Amniotic epithelial cell (primary cell): ENCODE results near the gene RPAIN.

Source experiments
- DNase-seq: peaks from one replicate; pipeline ENCODE4 v3.0.0-alpha.2; 2010; ENCODE audit warnings: low read depth

RPAIN gene, protein sequence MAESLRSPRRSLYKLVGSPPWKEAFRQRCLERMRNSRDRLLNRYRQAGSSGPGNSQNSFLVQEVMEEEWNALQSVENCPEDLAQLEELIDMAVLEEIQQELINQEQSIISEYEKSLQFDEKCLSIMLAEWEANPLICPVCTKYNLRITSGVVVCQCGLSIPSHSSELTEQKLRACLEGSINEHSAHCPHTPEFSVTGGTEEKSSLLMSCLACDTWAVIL

DNA sequence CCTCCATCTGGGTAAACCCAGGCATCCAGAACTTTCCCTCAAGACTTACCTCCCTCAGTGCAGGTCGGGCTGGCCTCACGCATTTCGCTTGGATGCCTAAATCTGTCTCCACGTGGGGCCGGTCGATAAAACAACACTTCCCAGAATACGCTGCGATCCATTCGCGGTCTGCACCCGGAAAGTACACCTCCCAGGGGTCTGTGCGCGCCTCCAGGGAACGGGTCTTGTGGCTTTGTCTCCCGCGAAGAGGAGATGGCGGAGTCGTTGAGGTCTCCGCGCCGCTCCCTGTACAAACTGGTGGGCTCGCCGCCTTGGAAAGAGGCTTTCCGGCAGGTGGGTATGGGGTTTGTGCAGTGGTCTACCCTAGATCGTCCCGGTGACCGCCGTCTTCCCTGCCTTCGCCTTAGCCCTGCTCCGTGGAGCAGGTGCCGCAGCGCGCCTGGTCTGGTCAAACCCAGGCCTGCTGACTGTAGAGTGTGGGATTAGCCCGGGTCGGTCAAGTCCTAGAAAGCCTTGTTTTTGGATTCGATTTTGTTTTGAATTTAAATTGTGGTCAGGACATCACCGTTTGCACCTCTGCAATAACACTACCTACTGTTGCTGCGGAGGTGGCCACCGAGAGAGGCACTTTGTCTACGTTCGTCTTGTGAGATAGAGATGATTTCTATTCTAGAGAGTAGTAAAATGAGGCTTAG, at the start of gene RPAIN:
RPAIN (plus strand) TSS at position 224 of the 695 bp plus-strand sequence; CDS start at position 253, 29 bp downstream.
- peak; percentile 83 for DNase-seq

DNA sequence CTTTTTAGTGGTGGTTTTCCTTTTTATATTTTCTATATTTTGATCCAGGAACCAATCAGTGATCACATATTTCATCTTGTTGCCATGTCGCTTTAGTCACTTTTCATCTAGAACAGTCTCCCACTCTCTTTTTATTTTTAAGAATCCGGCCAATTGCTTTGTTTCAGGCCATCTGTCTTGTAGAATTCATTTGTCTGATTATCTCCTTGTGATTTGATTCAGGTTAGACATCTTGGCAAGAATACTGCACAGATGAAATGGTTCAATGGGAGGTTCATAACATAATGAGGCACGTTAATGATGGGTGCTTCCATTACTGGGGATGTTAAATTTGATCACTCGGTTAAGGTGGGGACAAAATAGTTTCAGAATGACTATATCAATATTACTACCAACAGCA, 49.6 kb upstream of the RPAIN start:
- no peak for DNase-seq

DNA sequence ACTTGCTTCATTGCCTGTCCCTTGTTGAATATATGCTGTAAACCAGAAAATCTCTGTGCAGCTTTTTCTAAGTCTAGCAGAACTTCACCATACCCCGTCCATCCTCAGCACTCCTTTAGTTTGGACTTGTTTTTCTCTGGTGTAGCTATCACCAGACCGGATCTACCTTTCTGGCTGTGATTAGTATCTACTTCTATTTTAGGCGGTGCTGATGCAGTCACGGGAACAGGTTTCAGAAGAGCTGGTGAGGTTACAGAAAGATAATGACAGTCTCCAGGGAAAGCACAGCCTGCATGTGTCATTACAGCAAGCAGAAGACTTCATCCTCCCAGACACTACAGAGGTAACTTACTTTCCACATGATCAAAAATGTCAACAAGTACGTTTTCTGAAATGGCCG, 46.9 kb upstream of the RPAIN start:
- DNase-seq = no peak

DNA sequence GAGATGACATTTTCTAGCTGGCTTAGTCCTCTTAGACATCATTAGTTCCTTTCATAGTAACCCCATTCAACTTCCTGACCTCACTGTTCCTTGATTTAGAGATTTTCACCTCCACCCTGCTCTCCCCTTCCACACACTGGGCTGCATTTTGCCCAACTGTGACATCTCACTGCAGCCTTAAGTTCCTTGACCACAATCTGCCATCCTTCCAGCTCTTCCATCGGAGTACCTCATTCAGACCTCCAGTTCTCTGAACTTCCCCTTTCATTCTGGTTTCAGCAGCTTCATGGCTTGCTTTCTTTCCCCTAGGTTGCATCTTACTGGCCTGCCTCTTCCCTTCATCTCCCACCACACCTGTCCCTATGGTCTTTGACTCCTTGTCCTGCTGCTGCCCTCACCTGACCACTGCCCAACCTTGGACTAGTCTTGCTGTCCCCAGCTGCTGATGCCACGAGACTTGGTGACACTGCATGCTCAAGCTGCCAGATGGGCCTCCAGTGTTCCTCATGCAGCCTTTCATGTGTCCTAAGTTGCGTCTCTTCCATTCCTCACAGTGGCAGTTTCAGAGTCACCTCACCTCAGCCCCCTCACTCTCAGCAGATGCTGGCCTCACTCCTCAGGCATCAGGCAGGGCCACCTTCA, 41.3 kb upstream of the RPAIN start:
- DNase-seq = no peak

DNA sequence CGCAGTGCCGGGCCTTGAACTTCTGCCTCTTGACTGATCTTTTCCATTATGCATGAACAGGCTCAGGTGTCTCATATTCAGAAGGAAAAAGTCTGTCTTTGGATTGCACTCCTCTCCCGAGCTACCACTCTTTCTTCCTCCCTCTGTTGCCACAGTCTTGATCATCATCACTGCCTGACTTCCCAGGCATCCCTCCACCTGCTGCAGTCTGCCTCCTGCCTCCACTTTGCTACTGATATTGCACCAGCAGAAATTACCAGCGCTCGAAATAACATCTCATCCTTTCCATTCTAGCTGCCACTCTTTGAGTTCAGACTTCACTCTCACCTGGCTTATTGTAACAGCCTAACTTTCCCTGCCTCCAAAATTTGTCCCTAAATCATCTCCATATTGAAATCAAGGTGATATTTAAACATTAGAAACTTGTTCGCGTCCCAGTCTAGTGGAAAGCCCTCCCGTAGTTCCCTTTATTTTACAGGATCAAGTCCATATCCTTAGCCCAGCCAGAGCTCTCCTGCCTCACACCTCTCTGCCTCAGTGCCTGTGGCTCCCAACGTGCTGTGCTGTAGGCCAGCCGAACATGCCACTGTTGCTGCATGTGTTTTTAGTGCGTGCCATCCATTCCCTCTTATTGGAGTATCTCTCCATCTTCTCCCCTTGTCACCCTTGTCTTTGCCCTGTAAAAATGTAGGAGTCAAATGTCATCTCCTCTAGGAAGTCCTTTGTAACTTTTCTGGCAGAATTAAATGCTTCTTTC, 40.5 kb upstream of the RPAIN start:
- DNase-seq = no peak

DNA sequence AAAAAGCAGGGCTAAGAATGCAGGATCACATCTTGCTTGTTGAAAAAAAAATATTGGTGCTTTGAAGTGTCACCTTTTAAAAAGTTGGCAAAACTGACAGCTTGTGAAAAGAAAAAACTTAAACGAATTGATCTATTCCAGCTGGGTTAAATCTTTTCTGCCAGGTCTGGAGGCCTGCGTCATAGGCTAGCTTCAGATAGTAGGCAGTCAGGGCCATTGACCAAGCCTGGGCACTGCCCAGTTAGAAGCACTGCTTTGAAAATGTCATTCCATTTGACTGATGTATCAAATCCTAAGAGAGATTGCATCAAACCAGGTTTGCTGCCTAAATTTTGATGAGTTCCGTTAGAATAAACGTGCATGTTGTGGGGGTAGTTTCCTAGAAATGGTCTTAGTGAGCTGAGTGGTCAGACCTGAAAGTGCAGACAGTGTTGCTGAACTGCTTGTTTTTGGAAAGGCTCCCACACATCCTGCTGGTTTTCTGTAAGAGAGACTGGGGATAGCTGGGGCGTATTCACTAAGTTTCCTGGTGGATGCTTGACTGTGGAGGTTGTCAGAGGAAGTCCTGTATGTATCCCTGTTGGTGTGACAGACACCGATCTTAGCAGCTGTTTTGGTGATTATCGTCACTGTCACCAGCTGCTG, 39.4 kb upstream of the RPAIN start:
- no peak for DNase-seq

DNA sequence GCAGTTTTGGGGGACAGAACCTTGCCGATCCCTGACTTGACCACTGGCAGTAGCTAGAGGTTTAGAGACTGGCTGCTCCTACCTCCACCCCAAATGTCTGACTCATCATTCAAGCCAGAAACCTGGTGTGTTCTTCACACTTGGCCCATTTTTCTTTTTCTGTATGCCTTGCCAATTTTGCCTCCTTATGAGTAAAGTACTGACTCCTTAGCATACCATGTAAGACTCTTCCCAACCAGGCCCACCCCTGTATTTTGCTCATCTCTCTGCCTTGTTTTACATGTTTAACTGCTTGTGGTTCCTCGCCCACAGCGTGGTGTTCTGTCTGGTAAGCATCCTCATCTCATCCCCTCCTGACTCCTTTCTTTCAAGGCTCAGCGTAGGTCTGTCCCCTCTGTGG, 38.4 kb upstream of the RPAIN start:
- peak; percentile 12 for DNase-seq

DNA sequence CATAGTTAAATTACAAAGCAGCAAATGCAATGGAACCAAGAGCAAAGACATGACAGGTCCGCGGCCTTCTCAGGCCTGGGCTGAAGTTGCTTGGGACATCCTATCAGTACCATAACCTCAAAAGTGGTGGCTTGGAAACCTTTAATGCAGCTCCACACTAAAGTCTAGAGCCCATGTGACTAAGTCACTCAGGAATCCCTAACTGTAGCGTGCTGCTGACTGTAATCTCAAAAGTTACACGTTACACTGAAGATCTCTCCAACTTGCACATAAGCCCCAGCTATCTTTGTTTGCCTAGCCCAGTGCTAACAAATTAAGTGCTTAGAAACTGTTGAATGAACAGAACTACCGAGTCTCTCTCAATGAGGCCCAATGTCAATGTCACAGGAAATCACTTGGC, 28.3 kb upstream of the RPAIN start:
- peak; percentile 35 for DNase-seq

DNA sequence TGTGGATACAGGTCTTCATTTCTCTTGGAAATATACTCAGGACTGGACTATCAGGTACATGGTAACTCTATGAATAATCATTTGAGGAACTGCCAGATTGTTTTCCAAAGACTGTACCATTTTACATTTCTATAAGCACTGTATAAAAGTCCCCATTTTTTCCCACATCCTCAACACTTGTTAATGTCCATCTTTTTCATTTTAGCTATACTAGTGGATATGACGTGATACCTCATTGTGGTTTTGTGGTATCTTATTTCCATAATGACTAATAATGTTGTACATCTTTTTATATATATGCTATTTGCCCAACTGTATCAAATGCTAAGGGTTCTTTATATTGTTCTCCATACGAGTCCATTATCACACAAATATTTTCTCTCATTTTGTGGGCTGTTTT, 23.4 kb upstream of the RPAIN start:
- no peak for DNase-seq

DNA sequence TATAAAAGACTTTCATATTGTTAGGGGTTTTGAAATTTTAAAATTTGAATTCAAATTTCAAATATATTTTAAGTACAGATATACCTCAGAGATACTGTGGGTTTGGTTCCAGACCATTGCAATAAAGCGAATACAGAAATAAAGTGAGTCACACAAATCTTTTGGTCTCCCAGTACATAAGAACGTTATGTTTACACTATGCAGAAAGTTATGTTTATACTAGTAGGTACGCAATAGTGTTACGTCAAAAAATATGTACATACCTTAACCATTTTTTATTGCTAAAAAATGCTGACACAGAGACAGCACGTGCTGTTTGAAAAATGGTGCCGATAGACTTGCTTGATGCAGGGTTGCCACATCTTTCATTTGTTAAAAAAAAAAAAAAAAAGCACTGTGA, 20.2 kb upstream of the RPAIN start:
- peak; percentile 72 for DNase-seq

DNA sequence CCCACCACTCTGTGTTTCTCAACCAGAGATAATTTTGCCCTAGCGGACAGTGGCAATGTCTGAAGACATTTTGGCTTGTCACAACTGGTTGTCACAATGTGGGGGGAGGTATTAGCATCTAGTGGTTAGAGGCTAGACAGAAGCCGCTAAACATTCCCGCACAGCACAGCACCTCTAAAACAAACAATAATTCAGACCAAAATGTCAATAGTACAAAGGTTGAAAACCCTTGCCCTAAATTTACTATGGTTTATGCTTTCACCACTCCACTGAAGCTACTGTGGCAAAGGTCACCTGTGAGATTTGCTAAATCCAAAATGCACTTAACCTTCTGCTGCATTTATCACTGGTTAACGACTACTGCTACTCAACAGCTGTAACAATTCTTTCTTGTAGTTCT, 14.6 kb upstream of the RPAIN start:
- no peak for DNase-seq

DNA sequence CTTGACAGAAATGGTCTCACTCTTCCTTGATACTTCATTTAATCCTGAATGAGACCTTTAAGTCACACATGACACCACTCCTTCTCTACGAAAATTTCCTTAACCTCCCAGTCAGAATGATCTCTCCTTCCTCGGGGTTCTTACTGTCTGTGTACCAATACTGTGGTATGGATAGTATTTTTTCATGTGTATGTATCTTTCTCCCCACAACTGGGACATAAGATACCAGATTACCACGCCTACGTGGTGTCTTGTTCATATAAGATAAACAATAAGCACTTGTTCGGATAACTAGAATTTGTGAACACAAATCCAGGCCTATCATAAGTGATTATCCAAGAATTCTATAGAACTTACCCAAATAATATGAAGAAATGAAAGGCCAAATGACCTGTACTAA, 11.8 kb upstream of the RPAIN start:
- no peak for DNase-seq

DNA sequence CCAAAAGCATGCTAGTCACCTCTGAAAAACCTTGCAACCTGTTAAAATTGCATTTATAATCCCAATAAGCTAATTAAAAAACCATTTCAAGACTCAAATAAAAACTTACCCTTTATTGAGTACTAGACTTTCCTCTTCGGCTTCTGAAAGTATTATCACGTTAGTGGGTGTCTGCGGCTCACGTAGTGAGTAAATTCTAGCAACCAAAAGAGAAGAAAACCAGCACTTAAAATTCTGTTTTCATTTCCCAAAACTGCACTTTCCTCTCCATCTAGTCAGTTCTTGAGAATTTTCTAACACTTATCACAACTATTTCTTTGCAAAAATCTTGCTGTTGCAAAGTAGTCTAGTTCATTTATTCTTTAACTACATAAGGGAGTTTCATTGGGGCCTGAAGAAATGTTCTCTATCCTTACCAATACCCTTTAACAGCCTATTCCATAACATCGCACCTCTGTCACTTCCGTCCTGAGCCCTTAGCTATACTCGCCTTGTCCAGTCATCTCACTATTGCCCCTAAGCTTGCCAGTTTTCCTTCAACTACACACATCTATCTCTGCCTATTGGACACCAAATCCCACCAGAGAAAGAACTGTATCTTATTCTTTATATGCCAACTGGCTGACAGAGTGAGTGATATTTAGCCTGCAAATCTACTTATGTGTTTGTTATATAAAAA, 9.2 kb upstream of the RPAIN start:
- DNase-seq = no peak

DNA sequence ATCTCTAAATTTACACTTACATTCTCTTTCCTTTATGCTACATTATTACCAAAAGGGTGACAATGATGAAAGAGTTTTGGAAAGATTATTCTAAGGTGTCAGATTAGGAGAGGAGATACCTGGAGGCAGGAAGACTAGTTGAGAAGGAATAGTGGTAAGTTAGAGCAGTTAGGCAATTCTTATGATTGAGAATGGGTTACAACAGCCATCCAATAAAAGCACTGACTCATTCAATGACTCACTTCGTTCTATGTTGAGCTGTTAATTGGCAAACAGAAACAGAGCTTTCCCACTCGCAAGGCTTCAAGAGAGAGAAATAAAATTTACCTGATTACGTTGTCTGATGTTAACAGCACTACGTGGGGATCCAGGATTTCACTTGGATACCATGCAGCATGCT, 6.3 kb upstream of the RPAIN start:
- DNase-seq = peak; percentile 85

DNA sequence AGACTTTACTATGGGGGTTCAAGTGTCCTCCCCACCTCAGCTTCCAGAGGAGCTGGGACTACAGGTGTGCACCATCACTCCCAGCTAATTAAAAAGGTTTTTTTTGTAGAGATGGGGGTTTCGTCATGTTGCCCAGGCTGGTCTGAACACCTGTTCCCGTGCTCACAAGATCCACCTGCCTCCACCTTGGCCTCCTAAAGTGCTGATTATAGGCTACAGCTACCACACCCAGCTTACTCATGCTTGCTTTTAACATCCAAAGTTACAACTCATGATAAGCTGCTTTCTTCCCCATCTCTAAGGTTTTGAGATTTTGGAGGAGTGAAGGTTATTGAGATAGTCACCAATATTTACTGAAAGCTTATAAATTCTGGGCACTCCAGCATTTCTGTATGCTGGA, 3.1 kb upstream of the RPAIN start:
- DNase-seq = no peak

DNA sequence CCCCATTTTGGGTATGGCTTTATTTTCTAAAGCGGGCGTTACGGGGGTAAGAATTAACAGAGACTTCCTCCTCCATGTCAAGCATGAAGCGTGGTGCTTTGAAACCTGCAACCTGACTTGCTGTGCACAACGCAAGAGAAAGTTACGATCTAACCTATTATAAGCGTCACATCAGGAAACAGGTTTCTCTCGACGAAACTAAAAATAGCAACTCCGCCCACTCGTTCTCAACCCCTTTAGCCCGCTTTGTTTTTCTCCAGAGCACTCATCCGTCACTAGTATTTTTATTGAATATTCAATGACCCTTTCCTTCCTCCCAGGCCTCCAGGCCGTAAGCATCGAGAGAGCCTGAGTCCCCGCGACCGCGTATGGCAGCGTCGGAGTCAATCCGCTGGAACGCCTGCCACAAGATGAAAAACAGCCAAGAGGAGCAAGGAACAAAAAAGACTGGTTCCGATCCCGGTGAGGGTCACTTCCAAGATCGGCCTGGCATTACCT, 1.1 kb upstream of the RPAIN start:
- DNase-seq = peak; percentile 33

DNA sequence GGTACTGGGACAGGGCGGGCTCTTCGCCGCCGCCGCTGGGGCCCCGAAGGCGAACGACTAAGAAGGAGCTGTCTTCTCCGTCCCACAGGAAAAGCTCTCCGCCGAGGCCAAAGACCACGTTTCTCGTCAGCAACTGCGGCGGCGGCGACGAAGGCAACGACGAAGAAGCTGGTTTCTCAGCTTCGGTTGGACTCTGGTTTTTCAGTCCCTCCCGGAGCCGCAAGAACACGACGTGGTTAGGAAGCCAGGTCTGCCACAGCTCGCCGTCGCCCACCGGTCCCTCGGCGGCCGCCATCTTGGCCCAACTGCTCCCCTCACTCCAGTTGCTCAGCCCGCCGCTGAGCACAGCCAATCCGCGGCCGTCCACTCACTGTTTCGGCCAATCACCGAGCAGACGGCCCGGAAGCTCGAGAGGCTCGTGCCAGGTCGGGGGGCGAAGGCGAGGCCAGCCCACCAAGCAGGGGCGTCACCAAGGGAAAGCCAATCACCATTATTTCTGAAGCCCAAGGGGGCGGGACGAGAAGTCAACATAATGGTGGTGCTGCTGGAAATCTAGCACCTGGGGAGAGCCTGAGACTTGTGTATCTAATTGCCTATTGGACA, 525 bp upstream of the RPAIN start, which contains the start of gene NUP88:
NUP88 (minus strand) TSS at position 307 of the 603 bp plus-strand sequence; CDS start at position 295, 12 bp downstream.
- peak; percentile 95 for DNase-seq

DNA sequence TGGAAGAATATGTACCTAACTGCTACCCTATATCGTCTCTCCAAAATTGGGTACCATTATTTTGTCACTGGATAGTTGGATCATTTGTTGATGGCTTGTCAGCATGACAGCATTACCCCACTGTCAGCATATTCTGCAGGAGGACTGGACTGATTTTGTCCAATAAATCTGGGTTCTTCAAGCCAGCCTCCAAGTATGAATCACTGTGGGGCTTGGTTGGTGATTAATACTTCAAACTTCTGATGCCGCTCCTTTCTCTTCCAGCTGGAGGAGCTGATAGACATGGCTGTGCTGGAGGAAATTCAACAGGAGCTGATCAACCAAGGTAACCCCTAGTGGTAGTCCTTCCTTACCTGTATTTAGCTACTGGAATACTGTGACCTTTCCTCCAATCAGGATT, 2.5 kb downstream of the RPAIN start:
- peak; percentile 74 for DNase-seq

DNA sequence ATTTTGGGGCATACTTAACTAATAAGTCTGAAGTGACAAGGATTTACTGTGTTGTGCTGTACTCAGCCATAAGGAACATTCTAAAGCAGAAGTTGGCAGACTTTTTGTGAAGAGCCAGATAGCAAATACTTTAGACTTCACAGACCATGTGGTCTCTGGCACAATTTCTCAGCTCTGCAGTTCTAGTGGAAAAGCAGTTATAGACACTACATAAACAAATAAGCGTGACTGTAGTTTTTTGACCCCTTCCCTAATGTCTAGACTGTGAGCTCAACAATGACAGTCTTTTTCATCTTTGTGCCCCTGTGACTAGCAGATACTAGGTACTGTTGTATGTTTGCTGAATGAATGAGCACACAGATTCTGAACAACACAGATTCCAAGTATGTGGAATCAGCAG, 4.9 kb downstream of the RPAIN start:
- no peak for DNase-seq

DNA sequence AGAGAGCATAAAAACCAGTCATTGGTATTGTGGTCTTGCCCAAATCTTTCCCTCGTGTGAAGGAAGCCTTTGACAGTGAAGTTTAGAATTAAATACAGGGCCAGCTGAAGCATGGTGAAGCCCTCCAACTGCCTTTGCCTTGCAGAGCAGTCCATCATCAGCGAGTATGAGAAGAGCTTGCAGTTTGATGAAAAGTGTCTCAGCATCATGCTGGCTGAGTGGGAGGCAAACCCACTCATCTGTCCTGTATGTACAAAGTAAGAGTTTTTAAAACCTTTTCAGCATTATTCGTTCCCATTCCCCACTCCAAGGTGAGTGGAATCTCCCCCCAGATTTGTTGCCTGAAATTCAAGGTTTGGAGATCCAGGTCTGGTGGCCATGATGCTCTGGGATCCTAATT, 5.8 kb downstream of the RPAIN start:
- DNase-seq = no peak
